ENCODE results near the gene RBFOX1. TPM values are rescaled to one million over a fixed set of nuclear protein-coding genes. Genes with fewer than 3 reads are reported as not detected.

RBFOX1 gene
- total RNA-seq, 2 donors from 2014 or later, result 30.4 to 33.0 TPM

DNA sequence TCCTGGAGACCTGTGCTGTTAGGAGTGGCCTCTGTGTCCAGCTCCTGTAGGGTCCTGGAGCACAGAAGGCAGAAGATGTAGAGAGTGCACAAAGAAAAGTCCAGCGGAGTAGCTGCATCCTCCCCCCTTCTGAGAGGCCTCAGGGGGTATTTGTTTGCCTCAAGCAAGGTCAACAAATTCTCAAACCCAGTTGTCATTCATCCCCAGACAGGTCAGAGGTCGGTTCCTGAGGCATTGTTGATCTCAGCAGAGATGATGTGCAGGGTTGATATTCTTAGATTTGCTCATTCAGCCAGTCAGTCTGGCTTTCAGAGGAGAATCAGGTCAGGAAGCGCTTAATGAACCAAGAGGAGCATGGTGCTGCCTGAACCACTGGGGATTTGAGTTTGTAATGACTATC, 8.3 kb upstream of the RBFOX1 start:
- DNase-seq (ENCODE audit: low spot score), result no peak

DNA sequence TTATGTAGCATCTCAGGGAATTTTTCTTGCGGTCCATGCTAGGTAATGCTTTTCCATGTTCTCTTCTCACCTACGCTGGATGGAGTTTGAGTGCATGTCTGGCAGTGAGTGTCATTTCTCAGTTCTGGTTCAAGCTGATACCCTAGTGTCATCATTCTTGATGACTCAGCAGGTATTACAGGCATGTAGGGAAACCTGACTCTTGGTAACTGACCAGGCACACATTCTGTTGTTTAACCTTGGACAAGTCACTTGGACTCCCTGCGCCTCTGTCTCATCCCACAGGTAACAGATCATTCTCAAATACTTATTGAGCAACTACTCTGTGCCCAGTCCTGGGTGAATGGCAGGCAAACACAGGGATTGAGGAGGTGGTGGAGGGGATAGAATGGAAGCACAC, 6.8 kb upstream of the RBFOX1 start:
- TF ChIP-seq, protein P1, sequence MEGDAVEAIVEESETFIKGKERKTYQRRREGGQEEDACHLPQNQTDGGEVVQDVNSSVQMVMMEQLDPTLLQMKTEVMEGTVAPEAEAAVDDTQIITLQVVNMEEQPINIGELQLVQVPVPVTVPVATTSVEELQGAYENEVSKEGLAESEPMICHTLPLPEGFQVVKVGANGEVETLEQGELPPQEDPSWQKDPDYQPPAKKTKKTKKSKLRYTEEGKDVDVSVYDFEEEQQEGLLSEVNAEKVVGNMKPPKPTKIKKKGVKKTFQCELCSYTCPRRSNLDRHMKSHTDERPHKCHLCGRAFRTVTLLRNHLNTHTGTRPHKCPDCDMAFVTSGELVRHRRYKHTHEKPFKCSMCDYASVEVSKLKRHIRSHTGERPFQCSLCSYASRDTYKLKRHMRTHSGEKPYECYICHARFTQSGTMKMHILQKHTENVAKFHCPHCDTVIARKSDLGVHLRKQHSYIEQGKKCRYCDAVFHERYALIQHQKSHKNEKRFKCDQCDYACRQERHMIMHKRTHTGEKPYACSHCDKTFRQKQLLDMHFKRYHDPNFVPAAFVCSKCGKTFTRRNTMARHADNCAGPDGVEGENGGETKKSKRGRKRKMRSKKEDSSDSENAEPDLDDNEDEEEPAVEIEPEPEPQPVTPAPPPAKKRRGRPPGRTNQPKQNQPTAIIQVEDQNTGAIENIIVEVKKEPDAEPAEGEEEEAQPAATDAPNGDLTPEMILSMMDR (IDR thresholded peaks at IDR 0.05), result no peak
- no peaks in the 10 kb centered on the region for H3K36me3 ChIP-seq
- H3K27ac ChIP-seq, result no peak overlapping the region
- peaks cover 0 to under 1% of the 10 kb centered on the region in 2 donors for H3K4me1 ChIP-seq
- DNase-seq (ENCODE audit: low spot score), result no peak
- no peaks in the 10 kb centered on the region for H3K27me3 ChIP-seq
- H3K4me3 ChIP-seq, result no peak overlapping the region
- no peaks in the 10 kb centered on the region for H3K9me3 ChIP-seq

More for the DNA sequence above, 8.3 kb upstream of the RBFOX1 start:
- Histone ChIP-seq H3K36me3 (no peaks in the 10 kb centered on the region), H3K9me3 (no peaks in the 10 kb centered on the region), H3K27ac (no peak overlapping the region), H3K4me3 (no peak overlapping the region), H3K27me3 (no peaks in the 10 kb centered on the region), H3K4me1 (no peaks in the 10 kb centered on the region)
- TF ChIP-seq, protein P1 (IDR thresholded peaks at IDR 0.05), result no peak

DNA sequence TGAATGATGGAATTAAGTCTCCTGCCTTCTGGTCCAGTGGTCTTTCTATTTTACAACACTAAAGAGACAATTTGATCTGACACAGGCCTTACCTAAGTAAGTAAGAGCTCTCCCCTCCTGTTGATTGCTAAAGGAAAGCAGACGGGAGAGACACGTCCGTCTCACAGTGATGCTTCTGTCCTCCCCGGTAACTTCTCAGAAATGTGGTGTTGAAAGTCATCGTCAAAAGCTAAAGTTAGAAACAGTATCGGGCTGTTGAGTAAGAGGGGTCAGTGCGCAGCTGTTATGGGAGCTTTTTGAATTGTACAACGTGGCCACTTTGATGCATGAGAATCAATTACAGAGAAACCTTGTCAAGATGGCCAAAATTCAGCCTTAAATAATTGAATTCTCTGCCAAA, 1.9 kb upstream of the RBFOX1 start:
- no peak overlapping the region for H3K4me3 ChIP-seq
- DNase-seq (ENCODE audit: low spot score), result no peak
- H3K27ac ChIP-seq, result peak overlapping the region; percentile 52 to 92

DNA sequence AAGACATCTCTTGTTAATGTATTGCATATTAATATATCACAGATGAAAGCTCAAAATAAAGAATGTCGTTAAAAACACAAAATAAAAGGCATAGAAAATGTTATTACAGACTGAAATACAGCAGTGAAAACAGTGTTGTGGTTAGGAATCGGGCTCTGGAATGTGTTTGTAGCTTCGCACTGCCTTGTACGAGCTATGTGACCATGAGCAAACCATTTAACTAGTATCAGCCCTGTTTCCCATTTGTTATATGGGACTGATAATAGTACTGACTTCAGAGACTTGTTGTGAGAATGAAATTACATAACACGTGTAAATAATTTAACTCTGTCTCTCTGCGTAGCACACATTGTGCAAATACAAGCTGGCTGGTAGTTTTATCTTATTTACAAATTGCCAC, 648 bp upstream of the RBFOX1 start:
- DNase-seq (ENCODE audit: low spot score), result no peak
- H3K27me3 ChIP-seq, result no peaks in the 10 kb centered on the region
- no peaks in the 10 kb centered on the region for H3K9me3 ChIP-seq
- H3K4me3 ChIP-seq, result peak overlapping the region in 1 of 2 donors; percentile 45
- TF ChIP-seq, protein P1 (IDR thresholded peaks at IDR 0.05), result no peak
- H3K27ac ChIP-seq, result peak overlapping the region; percentile 77 to 92
- peaks cover 0 to 21% of the 10 kb centered on the region in 2 donors for H3K4me1 ChIP-seq
- H3K36me3 ChIP-seq, result no peaks in the 10 kb centered on the region

More for the DNA sequence above, 1.9 kb upstream of the RBFOX1 start:
- Histone ChIP-seq H3K4me1 (peaks cover 0 to 21% of the 10 kb centered on the region in 2 donors), H3K27me3 (no peaks in the 10 kb centered on the region), H3K36me3 (no peaks in the 10 kb centered on the region), H3K9me3 (no peaks in the 10 kb centered on the region)
- TF ChIP-seq, protein P1 (IDR thresholded peaks at IDR 0.05), result no peak

DNA sequence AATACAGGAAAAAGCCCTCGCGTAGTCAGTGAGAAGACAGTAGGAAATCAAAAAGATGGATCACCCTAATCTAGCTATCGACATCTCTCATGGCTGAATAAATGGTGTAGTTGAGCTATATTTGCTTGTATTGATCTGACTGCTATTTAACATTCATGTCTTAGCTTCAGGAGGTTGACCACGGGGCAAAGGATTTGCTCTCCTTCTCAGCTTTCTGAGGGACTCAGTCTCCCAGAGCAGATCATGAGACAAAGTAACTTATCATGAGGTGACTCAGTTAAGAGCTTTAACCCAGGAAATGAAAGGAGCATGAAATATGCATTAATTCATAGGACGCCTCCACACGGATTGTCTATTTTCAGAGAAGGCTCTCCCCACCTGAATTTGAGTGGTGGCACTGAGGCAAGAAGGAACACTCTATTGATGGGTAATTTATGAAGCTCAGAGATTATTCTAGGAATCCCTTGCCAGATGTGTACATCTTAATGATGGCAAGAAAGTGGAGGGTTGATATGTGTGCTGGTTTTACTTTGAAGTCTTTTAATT, 608 bp downstream of the RBFOX1 start:
- no peaks in the 10 kb centered on the region for H3K9me3 ChIP-seq
- TF ChIP-seq, protein P1 (IDR thresholded peaks at IDR 0.05), result no peak
- no peak for DNase-seq (ENCODE audit: low spot score)
- H3K4me3 ChIP-seq, result peak overlapping the region; percentile 45 to 52
- H3K4me1 ChIP-seq, result peaks cover 0 to 21% of the 10 kb centered on the region in 2 donors
- peak overlapping the region; percentile 77 to 92 for H3K27ac ChIP-seq
- no peaks in the 10 kb centered on the region for H3K27me3 ChIP-seq
- no peaks in the 10 kb centered on the region for H3K36me3 ChIP-seq

All from right atrium auricular region (tissue), 2 donors.